GM23338 (cell line): ENCODE data around the gene HOXC9. TPM values are rescaled to one million over a fixed set of nuclear protein-coding genes. Genes with fewer than 3 reads are reported as not detected.

Experiments used
- ATAC-seq: fragments of 200-7000 bp; cut with Tn5 transposase; 3 replicates; pipeline ENCODE4 v1.9.1; 2020
- DNase-seq: peaks from one replicate; pipeline ENCODE4 v3.0.0-alpha.2; 2015; ENCODE audit warnings: low spot score
- H2AFZ ChIP-seq: fragments of 200-600 bp; sonication (generic); 2 replicates; pipeline ENCODE4 v1.8.0; 2016; ENCODE audit warnings: antibody characterized with exemption, mild to moderate bottlenecking, moderate library complexity
- H3F3A ChIP-seq: fragments of 200-600 bp; sonication (generic); replicated peaks from 2 replicates; pipeline ENCODE4 v1.8.0; 2017; ENCODE audit warnings: antibody characterized with exemption, mixed run types, low read depth
- H3K27ac ChIP-seq: fragments of 200-600 bp; sonication (generic); 2 replicates; pipeline ENCODE4 v1.6.1; 2016; ENCODE audit warnings: low read depth
- H3K27me3 ChIP-seq: fragments of 200-600 bp; sonication (generic); 2 replicates; pipeline ENCODE4 v1.8.0; 2016; ENCODE audit warnings: mild to moderate bottlenecking, mixed run types, moderate library complexity; ENCODE audit not compliant: insufficient read depth
- H3K36me3 ChIP-seq: fragments of 200-600 bp; sonication (generic); 2 replicates; pipeline ENCODE4 v1.8.0; 2016; ENCODE audit warnings: mild to moderate bottlenecking; ENCODE audit not compliant: insufficient read depth
- H3K4me1 ChIP-seq: fragments of 200-600 bp; sonication (generic); 2 replicates; pipeline ENCODE4 v1.8.0; 2016; ENCODE audit warnings: mild to moderate bottlenecking, moderate library complexity; ENCODE audit not compliant: insufficient read depth
- H3K4me2 ChIP-seq: fragments of 200-600 bp; sonication (generic); 2 replicates; pipeline ENCODE4 v1.7.1; 2017; ENCODE audit warnings: mixed run types
- H3K4me3 ChIP-seq: fragments of 200-600 bp; sonication (generic); 2 replicates; pipeline ENCODE4 v1.6.1; 2016; ENCODE audit warnings: mixed run types
- H3K79me2 ChIP-seq: fragments of 200-600 bp; sonication (generic); replicated peaks from 2 replicates; pipeline ENCODE4 v1.8.0; 2017; ENCODE audit warnings: mild to moderate bottlenecking; ENCODE audit not compliant: insufficient read depth
- H3K9me2 ChIP-seq: fragments of 200-600 bp; sonication (generic); 2 replicates; pipeline ENCODE4 v1.8.0; 2017; ENCODE audit not compliant: insufficient read depth
- H4K20me1 ChIP-seq: fragments of 200-600 bp; sonication (generic); replicated peaks from 2 replicates; pipeline ENCODE4 v1.8.0; 2017; ENCODE audit warnings: mild to moderate bottlenecking; ENCODE audit not compliant: insufficient read depth
- H3K27ac Mint-ChIP-seq: 2 replicates; pipeline ENCODE4 v1.8.0; 2020; ENCODE audit warnings: inconsistent platforms, mild to moderate bottlenecking, moderate library complexity, mixed read lengths
- H3K27me3 Mint-ChIP-seq: 3 replicates; pipeline ENCODE4 v1.8.0; 2022; ENCODE audit warnings: low read depth, mild to moderate bottlenecking, moderate library complexity, mixed read lengths, inconsistent platforms; ENCODE audit not compliant: insufficient read depth, poor library complexity
- H3K36me3 Mint-ChIP-seq: 3 replicates; pipeline ENCODE4 v1.8.0; 2021; ENCODE audit warnings: low read depth, mild to moderate bottlenecking, inconsistent platforms, moderate library complexity, mixed read lengths
- H3K4me1 Mint-ChIP-seq: 3 replicates; pipeline ENCODE4 v1.8.0; 2020; ENCODE audit warnings: mild to moderate bottlenecking, inconsistent platforms, mixed read lengths
- H3K4me3 Mint-ChIP-seq: 3 replicates; pipeline ENCODE4 v1.8.0; 2021; ENCODE audit warnings: moderate library complexity, mild to moderate bottlenecking, inconsistent platforms, mixed read lengths
- H3K9me3 Mint-ChIP-seq: 3 replicates; pipeline ENCODE4 v1.8.0; 2020; ENCODE audit warnings: moderate library complexity, mild to moderate bottlenecking, inconsistent platforms, mixed read lengths
- CREB1 ChIP-seq: fragments of 250-450 bp; sonication (Bioruptor Pico); IDR thresholded peaks from 2 replicates; pipeline ENCODE4 v1.5.0; 2020; ENCODE audit warnings: low read depth, mild to moderate bottlenecking, moderate library complexity
- EZH2 ChIP-seq: fragments of 200-600 bp; sonication (generic); IDR thresholded peaks from one replicate; pipeline ENCODE4 v1.8.0; 2017; ENCODE audit warnings: antibody characterized with exemption, mild to moderate bottlenecking, low read depth; ENCODE audit not compliant: unreplicated experiment
- EZH2phosphoT487 ChIP-seq: fragments of 200-600 bp; sonication (generic); IDR thresholded peaks from one replicate; pipeline ENCODE4 v1.8.1; 2018; ENCODE audit warnings: antibody characterized with exemption; ENCODE audit not compliant: unreplicated experiment
- NANOG ChIP-seq: IDR thresholded peaks from 2 replicates; pipeline ENCODE4 v1.6.1; 2016; ENCODE audit warnings: antibody characterized with exemption, borderline replicate concordance
- POLR2AphosphoS5 ChIP-seq: IDR thresholded peaks from 2 replicates; pipeline ENCODE4 v1.6.1; 2016; ENCODE audit warnings: antibody characterized with exemption, low read depth
- STAT1 ChIP-seq: IDR thresholded peaks from one replicate; pipeline ENCODE4 v1.6.1; 2016; ENCODE audit warnings: antibody characterized with exemption; ENCODE audit not compliant: unreplicated experiment
- ZNF114 ChIP-seq: fragments of 250-450 bp; sonication (Bioruptor Pico); IDR thresholded peaks from 2 replicates; pipeline ENCODE4 v1.5.0; 2020; ENCODE audit warnings: mild to moderate bottlenecking, moderate library complexity
- ZNF331 ChIP-seq: fragments of 250-450 bp; sonication (Bioruptor Pico); IDR thresholded peaks from 2 replicates; pipeline ENCODE4 v1.5.0; 2020; ENCODE audit warnings: low read depth, mild to moderate bottlenecking, moderate library complexity
- polyA plus RNA-seq: library from polyadenylated mRNA; unstranded; fragments of >200 nt; fragmentation: Nextera tagmentation; extraction: Ambion mirVana; gene quantifications from 2 replicates; pipeline ENCODE4 v1.2.1, GENCODE V29; 2016
- total RNA-seq: library from RNA; depleted of rRNA; stranded (reverse); fragments of >200 nt; shearing (Covaris generic); gene quantifications from 2 replicates; pipeline ENCODE4 v1.2.3, GENCODE V29; 2014
- TF ChIP-seq, protein P1 (sequence below): IDR thresholded peaks from 2 replicates; pipeline ENCODE4 v1.6.1; 2016; ENCODE audit warnings: antibody characterized with exemption
- TF ChIP-seq, protein P2 (sequence below): fragments of 250-450 bp; sonication (Bioruptor Pico); IDR thresholded peaks from 2 replicates; pipeline ENCODE4 v1.5.0; 2020; ENCODE audit warnings: mild to moderate bottlenecking, moderate library complexity
- TF ChIP-seq, protein P3 (sequence below): IDR thresholded peaks from one replicate; pipeline ENCODE4 v1.6.1; 2018; ENCODE audit warnings: antibody characterized with exemption; ENCODE audit not compliant: unreplicated experiment
- TF ChIP-seq, protein P4 (sequence below), 2 experiments: fragments of 200-600 bp in 1 of 2; sonication (generic) in 1 of 2; conservative IDR thresholded peaks; 2 replicates each; pipeline versions ENCODE4 v1.5.1 to v1.6.1; 2016 to 2017; ENCODE audit warnings: antibody characterized with exemption in 2 of 2, low read depth in 2 of 2, mild to moderate bottlenecking in 2 of 2, moderate library complexity in 1 of 2

HOXC9 gene
- total and polyA plus RNA-seq, 2 experiments from 2014 or later: not detected

DNA sequence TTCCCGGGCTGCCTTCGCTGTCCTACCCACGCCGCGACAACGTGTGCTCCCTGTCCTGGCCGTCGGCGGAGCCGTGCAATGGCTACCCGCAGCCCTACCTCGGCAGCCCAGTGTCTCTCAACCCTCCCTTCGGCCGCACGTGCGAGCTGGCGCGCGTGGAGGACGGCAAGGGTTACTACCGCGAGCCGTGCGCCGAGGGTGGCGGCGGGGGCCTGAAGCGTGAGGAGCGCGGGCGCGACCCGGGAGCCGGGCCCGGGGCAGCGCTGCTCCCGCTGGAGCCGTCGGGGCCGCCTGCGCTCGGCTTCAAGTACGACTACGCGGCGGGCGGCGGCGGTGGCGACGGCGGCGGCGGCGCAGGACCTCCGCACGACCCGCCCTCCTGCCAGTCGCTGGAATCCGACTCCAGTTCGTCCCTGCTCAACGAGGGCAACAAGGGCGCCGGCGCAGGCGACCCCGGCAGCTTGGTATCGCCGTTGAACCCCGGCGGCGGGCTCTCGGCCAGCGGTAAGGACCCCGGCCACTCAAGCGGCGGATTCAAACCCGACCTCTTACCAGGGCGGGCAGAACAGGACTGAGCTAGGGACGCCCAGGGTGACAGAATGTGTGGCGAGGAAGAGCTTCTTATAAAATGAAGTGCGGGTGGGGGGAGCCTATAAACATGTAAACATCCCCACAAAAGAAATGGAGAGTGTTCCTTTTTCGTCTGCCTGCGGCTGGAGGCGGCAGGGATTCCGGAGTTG lies 44.8 kb upstream of the HOXC9 start:
- no peaks in the 10 kb centered on the region for H3K9me2 ChIP-seq
- Mint-ChIP-seq H3K27me3 (peaks cover 98% of the 10 kb centered on the region), H3K9me3 (peaks cover 6% of the 10 kb centered on the region), H3K4me3 (no peak overlapping the region), H3K4me1 (peaks cover 27% of the 10 kb centered on the region), H3K36me3 (peaks cover 3% of the 10 kb centered on the region; the same call in 1 of the 3 replicates), H3K27ac (no peak overlapping the region)
- H3K27me3 ChIP-seq: peaks cover 100% of the 10 kb centered on the region
- ATAC-seq (peak; percentile 3; the same call in 2 of the 3 replicates), DNase-seq (peak; percentile 50)
- H3F3A ChIP-seq: peaks cover 58% of the 10 kb centered on the region
- no peaks in the 10 kb centered on the region for H3K79me2 ChIP-seq
- no peak overlapping the region for H3K27ac ChIP-seq
- peaks cover 19% of the 10 kb centered on the region for H3K4me1 ChIP-seq
- H3K4me2 ChIP-seq: peak overlapping the region; percentile 43; the same call in 1 of the 2 replicates
- peaks cover 53% of the 10 kb centered on the region for H4K20me1 ChIP-seq
- H3K36me3 ChIP-seq: no peaks in the 10 kb centered on the region; the same call in 1 of the 2 replicates
- H2AFZ ChIP-seq: no peak overlapping the region
- peak overlapping the region; percentile 35; the same call in 1 of the 2 replicates for H3K4me3 ChIP-seq
- TF ChIP-seq ZNF331 (CRISPR knock-in tag) (no peak), ZNF114 (no peak), EZH2phosphoT487 (peak; percentile 98), CREB1 (CRISPR knock-in tag) (no peak), NANOG (no peak), STAT1 (no peak), POLR2AphosphoS5 (no peak), EZH2 (peak; percentile 97)
- TF ChIP-seq, protein P1, sequence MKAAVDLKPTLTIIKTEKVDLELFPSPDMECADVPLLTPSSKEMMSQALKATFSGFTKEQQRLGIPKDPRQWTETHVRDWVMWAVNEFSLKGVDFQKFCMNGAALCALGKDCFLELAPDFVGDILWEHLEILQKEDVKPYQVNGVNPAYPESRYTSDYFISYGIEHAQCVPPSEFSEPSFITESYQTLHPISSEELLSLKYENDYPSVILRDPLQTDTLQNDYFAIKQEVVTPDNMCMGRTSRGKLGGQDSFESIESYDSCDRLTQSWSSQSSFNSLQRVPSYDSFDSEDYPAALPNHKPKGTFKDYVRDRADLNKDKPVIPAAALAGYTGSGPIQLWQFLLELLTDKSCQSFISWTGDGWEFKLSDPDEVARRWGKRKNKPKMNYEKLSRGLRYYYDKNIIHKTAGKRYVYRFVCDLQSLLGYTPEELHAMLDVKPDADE: no peak
- TF ChIP-seq, protein P2, sequence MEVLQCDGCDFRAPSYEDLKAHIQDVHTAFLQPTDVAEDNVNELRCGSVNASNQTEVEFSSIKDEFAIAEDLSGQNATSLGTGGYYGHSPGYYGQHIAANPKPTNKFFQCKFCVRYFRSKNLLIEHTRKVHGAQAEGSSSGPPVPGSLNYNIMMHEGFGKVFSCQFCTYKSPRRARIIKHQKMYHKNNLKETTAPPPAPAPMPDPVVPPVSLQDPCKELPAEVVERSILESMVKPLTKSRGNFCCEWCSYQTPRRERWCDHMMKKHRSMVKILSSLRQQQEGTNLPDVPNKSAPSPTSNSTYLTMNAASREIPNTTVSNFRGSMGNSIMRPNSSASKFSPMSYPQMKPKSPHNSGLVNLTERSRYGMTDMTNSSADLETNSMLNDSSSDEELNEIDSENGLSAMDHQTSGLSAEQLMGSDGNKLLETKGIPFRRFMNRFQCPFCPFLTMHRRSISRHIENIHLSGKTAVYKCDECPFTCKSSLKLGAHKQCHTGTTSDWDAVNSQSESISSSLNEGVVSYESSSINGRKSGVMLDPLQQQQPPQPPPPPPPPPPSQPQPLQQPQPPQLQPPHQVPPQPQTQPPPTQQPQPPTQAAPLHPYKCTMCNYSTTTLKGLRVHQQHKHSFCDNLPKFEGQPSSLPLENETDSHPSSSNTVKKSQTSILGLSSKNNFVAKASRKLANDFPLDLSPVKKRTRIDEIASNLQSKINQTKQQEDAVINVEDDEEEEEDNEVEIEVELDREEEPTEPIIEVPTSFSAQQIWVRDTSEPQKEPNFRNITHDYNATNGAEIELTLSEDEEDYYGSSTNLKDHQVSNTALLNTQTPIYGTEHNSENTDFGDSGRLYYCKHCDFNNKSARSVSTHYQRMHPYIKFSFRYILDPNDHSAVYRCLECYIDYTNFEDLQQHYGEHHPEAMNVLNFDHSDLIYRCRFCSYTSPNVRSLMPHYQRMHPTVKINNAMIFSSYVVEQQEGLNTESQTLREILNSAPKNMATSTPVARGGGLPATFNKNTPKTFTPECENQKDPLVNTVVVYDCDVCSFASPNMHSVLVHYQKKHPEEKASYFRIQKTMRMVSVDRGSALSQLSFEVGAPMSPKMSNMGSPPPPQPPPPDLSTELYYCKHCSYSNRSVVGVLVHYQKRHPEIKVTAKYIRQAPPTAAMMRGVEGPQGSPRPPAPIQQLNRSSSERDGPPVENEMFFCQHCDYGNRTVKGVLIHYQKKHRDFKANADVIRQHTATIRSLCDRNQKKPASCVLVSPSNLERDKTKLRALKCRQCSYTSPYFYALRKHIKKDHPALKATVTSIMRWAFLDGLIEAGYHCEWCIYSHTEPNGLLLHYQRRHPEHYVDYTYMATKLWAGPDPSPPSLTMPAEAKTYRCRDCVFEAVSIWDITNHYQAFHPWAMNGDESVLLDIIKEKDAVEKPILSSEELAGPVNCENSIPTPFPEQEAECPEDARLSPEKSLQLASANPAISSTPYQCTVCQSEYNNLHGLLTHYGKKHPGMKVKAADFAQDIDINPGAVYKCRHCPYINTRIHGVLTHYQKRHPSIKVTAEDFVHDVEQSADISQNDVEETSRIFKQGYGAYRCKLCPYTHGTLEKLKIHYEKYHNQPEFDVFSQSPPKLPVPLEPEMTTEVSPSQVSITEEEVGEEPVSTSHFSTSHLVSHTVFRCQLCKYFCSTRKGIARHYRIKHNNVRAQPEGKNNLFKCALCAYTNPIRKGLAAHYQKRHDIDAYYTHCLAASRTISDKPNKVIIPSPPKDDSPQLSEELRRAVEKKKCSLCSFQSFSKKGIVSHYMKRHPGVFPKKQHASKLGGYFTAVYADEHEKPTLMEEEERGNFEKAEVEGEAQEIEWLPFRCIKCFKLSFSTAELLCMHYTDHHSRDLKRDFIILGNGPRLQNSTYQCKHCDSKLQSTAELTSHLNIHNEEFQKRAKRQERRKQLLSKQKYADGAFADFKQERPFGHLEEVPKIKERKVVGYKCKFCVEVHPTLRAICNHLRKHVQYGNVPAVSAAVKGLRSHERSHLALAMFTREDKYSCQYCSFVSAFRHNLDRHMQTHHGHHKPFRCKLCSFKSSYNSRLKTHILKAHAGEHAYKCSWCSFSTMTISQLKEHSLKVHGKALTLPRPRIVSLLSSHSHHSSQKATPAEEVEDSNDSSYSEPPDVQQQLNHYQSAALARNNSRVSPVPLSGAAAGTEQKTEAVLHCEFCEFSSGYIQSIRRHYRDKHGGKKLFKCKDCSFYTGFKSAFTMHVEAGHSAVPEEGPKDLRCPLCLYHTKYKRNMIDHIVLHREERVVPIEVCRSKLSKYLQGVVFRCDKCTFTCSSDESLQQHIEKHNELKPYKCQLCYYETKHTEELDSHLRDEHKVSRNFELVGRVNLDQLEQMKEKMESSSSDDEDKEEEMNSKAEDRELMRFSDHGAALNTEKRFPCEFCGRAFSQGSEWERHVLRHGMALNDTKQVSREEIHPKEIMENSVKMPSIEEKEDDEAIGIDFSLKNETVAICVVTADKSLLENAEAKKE: no peak
- TF ChIP-seq, protein P3, sequence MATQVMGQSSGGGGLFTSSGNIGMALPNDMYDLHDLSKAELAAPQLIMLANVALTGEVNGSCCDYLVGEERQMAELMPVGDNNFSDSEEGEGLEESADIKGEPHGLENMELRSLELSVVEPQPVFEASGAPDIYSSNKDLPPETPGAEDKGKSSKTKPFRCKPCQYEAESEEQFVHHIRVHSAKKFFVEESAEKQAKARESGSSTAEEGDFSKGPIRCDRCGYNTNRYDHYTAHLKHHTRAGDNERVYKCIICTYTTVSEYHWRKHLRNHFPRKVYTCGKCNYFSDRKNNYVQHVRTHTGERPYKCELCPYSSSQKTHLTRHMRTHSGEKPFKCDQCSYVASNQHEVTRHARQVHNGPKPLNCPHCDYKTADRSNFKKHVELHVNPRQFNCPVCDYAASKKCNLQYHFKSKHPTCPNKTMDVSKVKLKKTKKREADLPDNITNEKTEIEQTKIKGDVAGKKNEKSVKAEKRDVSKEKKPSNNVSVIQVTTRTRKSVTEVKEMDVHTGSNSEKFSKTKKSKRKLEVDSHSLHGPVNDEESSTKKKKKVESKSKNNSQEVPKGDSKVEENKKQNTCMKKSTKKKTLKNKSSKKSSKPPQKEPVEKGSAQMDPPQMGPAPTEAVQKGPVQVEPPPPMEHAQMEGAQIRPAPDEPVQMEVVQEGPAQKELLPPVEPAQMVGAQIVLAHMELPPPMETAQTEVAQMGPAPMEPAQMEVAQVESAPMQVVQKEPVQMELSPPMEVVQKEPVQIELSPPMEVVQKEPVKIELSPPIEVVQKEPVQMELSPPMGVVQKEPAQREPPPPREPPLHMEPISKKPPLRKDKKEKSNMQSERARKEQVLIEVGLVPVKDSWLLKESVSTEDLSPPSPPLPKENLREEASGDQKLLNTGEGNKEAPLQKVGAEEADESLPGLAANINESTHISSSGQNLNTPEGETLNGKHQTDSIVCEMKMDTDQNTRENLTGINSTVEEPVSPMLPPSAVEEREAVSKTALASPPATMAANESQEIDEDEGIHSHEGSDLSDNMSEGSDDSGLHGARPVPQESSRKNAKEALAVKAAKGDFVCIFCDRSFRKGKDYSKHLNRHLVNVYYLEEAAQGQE: no peak
- TF ChIP-seq, protein P4, sequence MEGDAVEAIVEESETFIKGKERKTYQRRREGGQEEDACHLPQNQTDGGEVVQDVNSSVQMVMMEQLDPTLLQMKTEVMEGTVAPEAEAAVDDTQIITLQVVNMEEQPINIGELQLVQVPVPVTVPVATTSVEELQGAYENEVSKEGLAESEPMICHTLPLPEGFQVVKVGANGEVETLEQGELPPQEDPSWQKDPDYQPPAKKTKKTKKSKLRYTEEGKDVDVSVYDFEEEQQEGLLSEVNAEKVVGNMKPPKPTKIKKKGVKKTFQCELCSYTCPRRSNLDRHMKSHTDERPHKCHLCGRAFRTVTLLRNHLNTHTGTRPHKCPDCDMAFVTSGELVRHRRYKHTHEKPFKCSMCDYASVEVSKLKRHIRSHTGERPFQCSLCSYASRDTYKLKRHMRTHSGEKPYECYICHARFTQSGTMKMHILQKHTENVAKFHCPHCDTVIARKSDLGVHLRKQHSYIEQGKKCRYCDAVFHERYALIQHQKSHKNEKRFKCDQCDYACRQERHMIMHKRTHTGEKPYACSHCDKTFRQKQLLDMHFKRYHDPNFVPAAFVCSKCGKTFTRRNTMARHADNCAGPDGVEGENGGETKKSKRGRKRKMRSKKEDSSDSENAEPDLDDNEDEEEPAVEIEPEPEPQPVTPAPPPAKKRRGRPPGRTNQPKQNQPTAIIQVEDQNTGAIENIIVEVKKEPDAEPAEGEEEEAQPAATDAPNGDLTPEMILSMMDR (conservative IDR thresholded peaks at IDR 0.05; ENCODE audit: low read depth in 2 of 2): no peak
